ENCODE results near the gene AGAP1.
"Not testable (repeated sequence)": the region's sequence is repeated elsewhere in the genome, so short reads cannot be mapped to it uniquely, and the experiment has no call there.

The AGAP1 gene

DNA sequence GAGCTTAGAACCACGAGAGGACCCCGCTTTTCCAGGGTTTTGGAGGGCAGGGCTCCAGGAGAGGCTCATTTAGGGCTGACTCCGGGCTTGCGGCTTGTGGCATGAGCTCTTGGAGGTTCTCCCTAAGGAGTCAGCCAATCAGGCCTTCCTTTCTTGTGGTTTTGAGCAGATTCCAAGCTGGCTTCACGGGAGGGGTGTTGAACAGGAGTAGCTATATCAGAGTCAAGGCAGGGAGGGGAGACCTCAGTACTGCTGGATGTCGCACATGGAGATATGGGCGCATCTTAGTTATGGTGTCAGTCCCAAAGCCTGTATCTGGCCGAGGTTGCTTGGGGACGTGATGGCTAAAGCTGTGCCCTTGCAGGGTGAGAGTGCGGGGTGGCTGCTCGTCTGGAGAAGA lies 98.6 kb downstream of the AGAP1 start:
- no peak for DNase-seq (ENCODE audit: low read depth)

DNA sequence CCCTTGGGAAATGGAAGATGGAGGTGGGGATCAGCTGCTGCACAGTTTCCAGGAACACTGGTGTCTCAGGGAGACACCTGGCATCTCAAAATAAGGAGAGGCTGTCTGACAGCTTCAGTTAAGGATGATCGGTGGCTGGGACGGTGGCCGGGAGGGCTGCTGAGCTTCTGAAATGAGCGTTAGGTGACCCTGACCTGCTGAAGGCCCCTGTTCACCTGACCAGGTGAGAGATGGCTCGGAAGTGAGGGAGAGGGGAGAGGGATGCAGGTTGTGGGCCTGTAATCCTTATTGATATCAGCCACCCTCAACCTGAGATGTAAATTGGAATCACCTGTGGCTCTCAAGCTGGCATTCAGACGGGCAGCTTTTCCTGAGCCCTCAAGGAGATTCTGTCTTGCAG lies 99.0 kb downstream of the AGAP1 start:
- no peak for DNase-seq (ENCODE audit: low read depth)

DNA sequence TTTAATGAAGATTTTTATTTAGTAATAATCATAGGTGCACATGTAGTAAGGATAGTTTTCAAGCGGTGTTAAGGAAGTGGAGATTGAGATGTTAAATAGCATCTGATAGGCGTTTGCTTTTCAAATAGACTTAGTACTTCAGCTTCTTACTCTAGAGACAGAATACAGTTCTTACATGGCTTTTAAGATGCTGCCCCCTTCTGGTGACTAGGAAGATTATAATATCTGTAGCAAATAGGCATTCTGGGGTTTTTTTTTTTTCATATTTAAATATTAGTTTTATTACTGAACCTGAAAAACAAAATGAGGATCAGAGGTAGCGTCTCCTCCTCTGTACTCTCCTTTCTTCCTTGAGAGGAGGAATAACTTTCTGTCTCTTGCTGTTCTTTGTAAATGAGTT lies 100.2 kb downstream of the AGAP1 start:
- DNase-seq (ENCODE audit: low read depth), result no peak

DNA sequence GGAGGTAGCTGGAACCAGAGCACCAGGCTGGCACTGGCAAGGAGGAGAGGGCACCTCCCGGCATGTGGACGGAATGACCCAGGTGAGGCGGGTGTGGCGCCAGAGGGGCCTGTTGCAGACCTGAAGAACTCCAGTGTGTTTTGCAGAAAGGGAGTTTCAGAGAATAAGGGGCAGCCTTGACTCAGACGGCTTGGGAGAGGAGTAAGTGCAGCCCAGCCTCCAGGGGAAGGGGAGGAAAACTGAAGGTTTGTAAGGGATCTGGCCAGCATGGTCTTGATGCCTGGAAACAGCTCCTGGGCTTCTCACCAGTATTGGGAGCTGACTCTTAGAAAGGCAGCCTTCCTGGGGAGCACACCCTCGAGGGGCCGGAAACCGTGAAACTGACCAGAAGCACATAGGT lies 101.1 kb downstream of the AGAP1 start:
- DNase-seq (ENCODE audit: low read depth), result no peak

DNA sequence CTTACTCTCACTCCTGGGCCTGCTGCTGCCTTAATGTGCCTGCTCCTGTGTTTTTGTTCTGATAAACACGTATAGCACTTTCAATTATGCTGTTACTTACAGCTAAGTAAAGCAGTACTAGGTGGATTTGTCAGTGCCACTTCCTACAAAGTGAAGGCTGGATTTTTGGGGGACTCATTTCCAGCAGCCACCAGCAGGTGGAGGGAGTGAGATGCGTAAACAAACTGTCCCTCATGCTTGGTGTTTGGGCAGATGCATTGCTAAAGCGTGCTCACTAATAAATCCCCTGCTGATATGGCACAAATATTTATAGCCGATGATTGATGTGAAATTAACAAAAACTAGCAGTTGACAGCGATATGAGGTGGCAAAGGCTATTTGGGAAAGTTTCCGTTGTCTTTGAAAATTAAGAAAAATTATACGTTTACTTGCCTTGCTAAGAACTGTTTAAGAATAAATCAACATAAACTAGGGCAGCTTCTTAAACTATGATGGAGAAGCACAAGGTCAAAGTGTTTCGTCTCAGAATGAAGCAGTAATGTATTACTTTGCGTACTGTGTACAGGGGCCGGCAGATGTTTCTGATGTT lies 101.7 kb downstream of the AGAP1 start:
- no peak for DNase-seq (ENCODE audit: low read depth)

DNA sequence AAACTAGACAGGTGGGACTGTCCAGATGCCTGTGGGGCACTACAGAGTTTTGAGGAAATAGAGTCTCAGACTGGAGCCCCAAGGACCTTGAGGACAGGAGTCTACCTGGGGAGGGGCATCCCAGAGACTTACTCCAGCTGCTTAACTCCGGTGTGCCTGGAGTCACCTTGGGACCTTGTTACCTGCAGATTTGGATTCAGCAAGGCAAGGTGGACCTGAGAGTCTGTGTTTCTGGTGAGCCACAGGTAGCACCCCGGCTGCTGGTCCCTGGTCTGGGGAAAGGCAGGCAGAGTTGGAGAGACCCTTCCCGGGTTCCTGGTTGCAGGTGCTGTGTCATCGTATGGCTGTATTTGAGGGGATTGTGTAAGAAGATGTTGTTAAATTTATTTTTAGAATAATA lies 102.4 kb downstream of the AGAP1 start:
- no peak for DNase-seq (ENCODE audit: low read depth)

DNA sequence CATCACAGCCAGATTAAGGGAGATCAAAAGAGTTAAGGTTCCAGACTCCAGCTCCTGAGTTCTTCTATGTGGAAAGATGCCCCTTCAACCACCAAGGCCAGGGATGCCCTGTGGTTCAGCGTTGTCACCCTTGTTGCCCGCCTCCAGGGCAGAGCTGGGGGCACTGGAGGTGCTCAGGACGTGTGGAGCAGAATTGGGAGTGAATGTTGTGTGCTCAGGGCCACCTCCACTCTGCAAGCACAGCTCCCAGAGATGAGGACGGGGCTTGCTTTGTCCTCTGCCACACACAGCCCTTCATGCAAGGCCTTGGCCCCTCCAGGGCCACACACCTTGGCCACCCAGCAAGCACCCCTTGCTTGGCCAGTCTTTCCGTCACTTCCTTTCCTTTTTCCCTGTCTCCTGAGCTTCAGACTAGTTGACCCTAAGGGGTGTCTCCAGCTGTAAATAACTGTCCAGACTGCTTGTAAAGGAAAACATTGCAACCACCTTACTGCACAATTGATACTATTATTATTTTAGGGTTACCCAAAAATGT lies 103.3 kb downstream of the AGAP1 start:
- no peak for DNase-seq (ENCODE audit: low read depth)

DNA sequence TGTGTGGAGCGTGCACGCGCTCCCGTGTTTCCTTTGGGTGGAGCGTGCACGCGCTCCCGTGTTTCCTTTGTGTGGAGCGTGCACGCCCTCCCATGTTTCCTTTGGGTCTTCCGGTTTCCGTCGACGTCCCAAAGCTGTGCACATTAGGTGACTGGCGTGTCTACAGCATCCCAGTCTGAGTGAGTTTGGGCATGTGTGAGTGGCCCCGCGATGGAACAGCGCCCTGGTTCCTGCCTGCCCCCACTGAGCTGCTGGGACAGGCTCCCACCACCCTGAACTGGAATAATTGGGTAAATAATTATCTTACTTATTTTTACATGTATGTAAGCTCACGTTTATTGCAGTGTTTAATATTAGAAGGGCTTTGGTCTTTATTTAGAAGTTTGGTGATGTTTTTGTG lies 104.2 kb downstream of the AGAP1 start:
- no peak for DNase-seq (ENCODE audit: low read depth)

DNA sequence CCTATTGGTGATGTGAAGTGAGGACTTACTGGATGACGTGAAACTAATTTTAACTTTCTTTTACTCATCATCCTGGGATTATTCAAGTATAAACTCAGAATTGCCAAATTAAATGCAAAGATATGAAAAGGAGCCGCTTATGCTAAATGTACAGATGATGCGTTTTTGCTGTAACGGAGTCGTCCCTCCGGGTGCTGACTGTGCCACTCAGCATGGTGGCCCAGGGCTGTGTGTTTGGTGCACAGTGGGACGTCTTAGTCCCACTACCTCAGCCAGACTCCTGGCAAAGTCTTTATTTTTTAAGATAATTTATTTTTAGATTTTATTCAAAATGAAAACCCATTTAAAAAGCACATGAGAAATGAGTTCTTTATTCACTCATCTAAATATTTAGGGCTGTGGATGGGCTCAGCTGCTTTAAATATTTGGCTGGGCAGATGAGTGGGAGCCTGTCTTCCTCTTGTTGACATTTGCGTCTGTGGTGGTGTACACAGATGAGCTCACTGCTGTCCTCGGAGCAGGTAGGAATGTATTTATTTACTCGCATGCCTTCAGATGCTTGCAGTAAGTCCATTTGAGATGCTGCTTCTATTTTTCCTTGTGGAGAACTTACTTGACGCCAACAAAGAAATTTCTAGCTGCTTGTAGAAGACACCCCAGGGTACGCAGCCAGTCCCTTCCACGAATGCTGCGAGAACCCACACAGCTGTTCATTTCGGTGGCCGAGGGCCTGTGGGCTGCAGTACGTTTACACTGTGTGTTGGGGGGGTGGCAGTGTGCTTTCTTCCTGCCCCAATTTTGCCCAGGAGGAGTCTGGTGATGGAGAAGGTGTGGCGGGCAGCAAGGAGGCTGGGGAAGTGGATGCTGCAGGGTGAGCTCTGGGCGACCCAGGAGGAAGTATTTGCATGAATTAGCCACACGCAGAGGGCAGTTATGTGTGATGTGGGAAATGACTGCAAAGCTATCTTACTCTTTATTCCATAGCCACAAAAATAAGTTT lies 105.0 kb downstream of the AGAP1 start:
- DNase-seq (ENCODE audit: low read depth), result no peak

DNA sequence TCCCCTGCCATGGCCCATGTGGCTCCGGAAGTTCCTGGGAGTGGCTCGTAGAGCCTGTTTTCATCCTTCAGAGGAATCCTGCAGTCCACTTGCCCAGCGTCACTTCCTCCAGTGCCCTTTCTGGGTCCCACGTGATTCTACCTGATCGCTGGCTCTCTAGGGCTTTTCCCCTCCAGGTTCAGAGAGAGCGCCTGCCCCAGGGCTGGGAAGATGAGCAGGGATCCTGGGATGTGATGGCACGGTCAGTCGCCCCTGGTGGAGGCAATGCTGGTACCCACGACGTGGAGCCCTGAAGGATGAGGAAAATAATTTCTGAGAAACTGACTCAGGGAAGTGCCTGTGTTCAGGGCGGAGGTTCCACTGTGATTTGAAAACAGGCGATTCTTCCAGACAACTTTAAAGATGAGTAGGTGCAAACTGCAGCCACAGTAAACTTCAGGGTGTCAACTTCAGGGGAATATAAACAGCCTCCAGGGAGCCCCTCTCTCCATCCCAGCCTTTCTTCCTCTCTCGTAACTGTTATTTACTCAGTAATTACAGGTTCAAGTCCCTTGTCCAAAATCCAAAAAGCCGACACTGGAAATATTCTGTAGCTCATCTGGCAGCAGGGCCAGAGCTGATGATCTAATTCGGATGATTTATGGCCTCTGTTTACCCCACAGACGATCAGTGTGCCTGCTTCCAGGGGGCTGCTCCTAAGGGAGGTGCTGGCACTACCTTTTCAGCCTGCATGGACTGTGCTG lies 105.9 kb downstream of the AGAP1 start:
- no peak for DNase-seq (ENCODE audit: low read depth)

DNA sequence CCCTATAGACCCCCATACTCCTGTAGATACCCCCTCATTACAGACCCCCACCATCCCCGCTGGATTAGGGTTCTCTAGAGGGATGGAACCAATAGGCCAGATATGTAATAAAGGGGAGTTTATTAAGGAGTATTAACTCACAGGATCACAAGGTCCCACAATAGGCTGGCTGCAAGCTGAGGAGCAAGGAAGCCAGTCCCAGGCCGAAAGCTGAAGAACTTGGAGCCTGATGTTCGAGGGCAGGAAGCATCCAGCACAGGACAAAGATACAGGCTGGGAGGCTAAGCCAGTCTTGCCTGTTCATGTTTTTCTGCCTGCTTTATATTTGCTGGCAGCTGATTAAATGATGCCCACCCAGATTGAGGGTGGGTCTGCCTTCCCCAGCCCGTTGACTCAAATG lies 106.6 kb downstream of the AGAP1 start:
- DNase-seq (ENCODE audit: low read depth), result no peak

DNA sequence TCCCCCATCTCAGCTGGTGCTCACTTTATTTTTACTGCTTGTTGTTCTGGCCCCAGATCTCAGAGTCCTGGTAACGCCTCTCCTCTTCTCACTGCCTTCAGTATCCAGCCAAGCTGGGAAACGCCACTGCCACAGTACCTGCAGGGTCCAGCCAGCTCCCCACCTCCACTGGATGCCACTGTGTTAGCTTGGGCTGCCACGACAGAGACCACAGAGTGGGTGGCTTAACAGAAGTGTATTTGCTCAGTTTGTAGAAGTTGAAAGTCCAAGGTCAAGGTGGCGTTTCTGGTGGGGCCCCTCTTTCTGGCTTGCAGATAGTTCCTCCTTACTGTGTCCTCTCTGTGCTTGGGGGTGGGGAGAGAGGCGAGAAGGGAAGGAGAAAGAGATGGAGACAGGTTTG lies 107.1 kb downstream of the AGAP1 start:
- DNase-seq (ENCODE audit: low read depth), result no peak

DNA sequence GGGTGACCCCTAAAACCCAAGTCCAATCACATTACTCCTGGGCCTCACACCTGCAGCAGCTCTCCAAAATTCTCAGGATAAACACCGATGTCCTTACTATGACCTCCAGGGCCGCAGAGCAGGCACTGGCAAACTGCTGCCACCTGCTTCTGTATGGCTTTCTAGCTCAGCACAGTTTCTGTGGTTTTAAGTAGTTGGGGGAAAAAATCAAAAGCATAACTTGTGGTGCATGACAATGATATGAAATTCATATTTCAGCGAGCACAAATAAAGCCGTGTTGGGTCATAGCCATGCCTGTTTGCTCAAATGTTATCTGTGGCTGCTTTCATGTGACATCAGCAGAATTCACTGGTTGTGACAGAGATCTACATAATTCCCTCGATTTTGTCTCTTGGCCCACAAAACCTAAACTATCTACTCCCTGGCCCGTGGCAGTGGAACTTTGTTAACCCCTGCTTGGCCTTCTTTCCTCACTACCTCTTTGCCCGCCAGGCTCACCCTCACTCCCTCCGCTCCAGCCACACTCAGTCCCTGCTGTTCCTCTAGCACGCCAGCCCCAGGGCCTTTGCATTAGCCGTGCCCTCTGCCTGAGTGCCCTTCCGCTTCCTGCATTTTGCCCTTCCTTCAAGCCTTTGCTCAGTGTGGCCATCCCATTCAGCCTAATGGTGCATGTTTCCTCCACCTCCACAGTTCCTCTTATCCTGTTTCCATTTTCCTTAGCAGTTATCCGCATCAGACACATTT lies 108.3 kb downstream of the AGAP1 start:
- no peak for DNase-seq (ENCODE audit: low read depth)

DNA sequence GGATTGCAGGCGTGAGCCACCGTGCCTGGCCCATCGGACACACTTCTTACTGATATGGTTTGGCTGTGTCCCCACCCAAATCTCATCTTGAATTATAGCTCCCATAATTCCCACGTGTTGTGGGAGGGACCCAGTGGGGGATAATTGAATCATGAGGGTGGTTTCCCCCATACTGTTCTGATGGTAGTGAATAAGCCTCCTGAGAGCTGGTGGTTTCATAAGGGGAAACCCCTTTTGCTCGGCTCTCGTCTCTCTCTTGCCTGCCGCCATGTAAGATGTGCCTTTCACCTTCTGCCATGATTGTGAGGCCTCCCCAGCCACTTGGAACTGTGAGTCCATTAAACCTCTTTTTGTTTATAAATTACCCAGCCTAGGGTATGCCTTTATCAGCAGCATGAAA lies 109.1 kb downstream of the AGAP1 start:
- DNase-seq (ENCODE audit: low read depth), result not testable (repeated sequence)

DNA sequence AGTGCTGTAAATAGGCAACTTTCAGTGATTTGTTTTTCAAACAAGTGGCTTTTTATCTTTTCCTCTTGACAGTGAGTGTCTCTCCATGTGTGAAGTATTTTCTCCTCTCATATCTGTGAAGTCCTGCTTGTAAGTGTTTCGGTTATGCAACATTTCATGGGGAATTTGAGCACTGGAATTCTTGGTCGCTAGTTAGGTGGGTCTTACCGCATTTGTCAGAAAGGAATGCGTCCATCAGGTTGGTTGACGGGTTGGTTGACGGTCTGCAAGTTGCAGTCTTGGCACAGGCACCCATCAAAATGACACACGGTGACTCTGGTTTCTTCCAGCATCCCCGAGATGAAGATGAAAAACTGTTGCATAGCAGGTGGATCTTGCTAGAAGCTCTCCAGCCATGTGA lies 109.8 kb downstream of the AGAP1 start:
- no peak for DNase-seq (ENCODE audit: low read depth)

DNA sequence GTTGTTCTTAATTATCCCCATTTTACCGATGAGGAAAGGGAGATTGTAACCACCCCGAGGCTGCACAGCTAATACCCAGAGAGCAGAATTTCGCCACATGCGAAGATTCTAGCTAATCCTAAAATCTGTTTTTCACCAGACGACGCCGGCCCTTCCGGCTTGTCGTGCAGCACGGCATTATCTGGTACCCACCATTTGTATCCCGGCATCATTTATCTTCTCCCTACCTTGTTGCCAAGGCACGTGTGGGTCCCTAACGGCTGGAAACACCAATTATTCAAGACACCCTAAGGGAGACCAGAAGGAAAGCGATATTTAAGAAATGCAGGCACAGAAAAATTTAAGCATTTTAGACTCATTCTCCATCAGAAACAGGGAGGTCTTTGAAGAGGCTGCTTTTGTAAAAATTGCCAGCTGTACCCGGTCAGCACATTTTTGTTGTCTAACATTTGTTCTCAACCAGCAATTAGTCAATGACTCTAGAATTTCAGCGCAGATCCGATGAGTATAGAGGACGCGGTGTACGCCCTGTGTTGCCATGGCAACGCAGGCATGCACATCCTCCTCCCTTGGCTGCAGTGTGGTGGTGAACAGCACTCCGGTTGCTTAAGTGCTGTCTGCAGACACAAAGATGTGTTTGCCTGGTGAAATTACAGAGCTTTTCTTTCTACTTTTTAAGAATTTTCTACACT lies 111.6 kb downstream of the AGAP1 start:
- no peak for DNase-seq (ENCODE audit: low read depth)

DNA sequence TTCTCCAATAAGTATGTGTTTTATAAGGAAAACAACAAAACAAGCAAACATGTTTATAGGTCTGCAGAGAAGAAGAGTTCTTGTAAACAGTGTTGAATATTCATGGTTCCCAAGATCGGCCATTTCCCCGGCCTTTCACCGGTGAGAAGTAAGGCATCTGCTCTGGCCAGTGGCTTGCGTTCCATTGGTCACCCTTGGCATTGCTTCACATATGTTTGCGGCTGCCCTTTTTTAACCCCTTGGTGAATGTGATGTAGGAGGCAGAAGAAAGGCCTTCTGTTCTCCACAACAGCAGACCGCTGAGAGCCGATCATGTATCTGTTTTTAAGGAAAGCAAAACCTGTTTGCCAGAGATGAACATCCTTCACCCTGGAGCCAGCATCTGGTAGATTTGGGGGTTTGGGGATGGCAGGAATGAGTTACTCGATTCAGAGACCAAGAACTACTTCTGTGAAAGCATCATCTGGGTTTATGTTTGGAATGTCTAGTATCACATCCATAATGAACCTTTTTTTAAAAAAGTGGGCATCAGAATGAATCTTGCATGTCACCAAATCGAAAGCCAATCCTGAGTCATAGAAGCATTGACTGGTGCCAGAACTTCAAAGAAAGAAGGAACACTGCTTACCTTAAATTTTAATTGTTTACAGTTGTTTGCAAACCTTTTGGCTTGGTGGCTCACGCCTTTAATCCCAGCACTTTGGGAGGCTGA lies 112.3 kb downstream of the AGAP1 start:
- DNase-seq (ENCODE audit: low read depth), result no peak

DNA sequence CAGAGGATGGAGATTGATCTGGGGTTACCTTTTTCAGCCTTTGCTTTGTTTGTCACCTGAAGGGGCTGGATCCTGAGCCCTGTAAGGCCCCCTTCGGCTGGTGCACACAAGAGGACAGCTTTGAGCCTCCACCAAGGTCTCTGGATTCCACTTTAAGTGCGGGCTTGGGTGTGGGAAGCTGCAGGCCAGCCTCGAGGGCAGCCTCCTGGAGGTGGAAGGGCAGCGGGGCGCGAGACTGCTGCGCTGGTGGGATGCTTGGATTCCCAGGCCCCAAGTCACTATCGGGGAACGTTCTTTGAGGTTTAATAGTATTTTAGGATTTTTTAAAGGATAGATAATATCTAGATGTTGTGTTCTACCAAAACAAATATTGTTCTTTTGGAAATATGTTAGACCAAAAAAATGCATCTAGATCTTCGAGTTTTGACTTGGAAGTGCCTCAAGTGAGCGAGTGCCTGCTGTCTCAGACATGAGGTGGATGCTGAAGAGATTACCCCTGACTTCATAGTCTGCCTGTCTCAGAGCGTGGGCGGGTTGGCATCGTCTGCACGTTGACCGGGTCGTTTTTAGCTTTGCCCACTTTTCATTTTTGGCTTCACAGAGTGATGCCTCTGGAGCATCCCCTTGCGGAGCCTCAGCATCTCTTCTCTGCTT lies 113.8 kb downstream of the AGAP1 start:
- no peak for DNase-seq (ENCODE audit: low read depth)

DNA sequence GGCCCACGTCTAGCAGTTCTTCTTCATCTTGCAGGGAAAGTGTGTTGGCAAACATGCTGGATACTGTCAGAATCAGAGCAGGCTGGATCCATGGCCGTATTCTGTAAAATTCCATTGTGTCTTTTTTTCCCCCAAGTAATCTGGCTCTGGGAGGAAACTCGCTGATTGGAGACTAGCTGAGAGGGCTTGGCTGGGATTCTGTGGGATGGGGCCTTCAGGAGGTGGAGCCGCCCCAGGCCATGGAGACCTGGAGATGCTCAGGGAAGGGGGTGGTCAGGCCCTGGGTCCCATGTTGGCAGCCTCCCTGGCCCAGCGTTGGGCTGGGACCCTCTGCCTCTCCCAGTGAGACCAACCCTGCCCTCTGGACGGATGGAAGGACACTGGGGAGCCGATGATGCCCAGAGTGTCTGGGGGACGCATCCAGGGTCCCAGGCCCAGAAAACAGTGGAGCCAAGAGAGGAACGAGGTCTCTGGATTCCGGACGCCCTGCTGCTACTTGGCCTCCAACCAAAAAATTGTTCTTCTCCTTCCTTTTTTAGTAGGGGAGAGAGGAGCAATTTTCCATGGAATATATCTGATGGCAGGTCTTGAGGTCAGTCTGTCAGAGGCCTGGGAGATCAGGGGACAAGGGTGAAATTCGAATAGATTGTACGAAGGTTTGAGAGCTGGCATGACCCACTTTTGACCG lies 114.5 kb downstream of the AGAP1 start:
- no peak for DNase-seq (ENCODE audit: low read depth)

DNA sequence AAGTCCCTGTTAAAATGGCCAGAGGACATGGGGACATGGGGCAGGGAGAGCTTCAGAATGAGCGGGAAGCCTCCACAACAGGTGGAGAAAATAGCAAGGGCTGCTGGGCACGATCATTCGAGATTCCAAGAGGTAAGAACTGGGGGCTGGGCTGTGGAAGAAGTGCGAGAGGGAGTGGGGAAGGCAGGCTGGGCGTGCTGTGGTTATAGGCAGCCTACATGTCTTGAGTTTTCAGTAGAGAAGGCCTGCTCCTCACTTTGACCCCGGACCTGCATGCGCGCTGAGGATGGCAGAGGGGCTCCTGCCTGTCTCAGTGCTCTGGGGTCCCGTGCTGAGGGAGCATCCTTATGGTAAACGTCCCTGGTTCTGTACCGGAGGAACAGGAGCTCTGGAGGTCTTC lies 115.5 kb downstream of the AGAP1 start:
- DNase-seq (ENCODE audit: low read depth), result no peak

All from activated T-cell treated with anti-CD3 and anti-CD28 coated beads for 1 hour (primary cell).